Keratinocyte (primary cell): Measurements from ENCODE around the gene MKRN2.

Experiments
- CTCF ChIP-seq, 3 experiments: IDR thresholded peaks in 1 of 3; conservative IDR thresholded peaks in 1 of 3; optimal IDR thresholded peaks in 1 of 3; 2 replicates in 2 of 3; 3 replicates in 1 of 3; pipeline versions ENCODE3 to v1.5.1; 2011; ENCODE audit warnings: low read length in 3 of 3, mild to moderate bottlenecking in 3 of 3, moderate library complexity in 2 of 3, control low read depth in 1 of 3, inconsistent platforms in 1 of 3; ENCODE audit not compliant: insufficient read depth in 2 of 3; ENCODE audit errors: extremely low read depth in 1 of 3
- EZH2 ChIP-seq: IDR thresholded peaks from one replicate; pipeline ENCODE4 v1.6.1; 2012; ENCODE audit warnings: inconsistent platforms, mild to moderate bottlenecking, low read length, moderate library complexity

GRCh38 chr3:12513694-12514446, 43.0 kb upstream of the MKRN2 start:
- TF ChIP-seq CTCF (optimal IDR thresholded peaks at IDR 0.05 in 1 of 3, IDR thresholded peaks at IDR 0.05 in 1 of 3, conservative IDR thresholded peaks at IDR 0.05 in 1 of 3; ENCODE audit: extremely low read depth in 1 of 3, insufficient read depth in 2 of 3, low read length in 3 of 3) (no peak), EZH2 (no peak)
